HCT116 (cell line): ENCODE results near the gene CUX1. TPM values are rescaled to one million over a fixed set of nuclear protein-coding genes. Genes with fewer than 3 reads are reported as not detected.
"Not testable (repeated sequence)": the region's sequence is repeated elsewhere in the genome, so short reads cannot be mapped to it uniquely, and the experiment has no call there.

ENCODE experiments used
- ATAC-seq: fragments of 200-7000 bp; cut with Tn5 transposase; 2 replicates; pipeline ENCODE4 v1.9.1; 2020; ENCODE audit warnings: mild to moderate bottlenecking, moderate library complexity
- BruUV-seq: library from RNA; stranded (reverse); fragments of 400-500 nt; replicated peaks from 2 replicates; lab custom pipeline; 2021; lab: Mats Ljungman, UMichigan
- CTCF ChIA-PET: fragments of 300-600 bp; sonication (Branson Sonifier 250); formaldehyde crosslinking; loops from one replicate; lab custom pipeline; 2021; ENCODE audit warnings: antibody characterized with exemption; lab: Charles Lee
- POLR2A ChIA-PET: fragments of 300-600, 350-600 bp; sonication (Branson Sonifier 250); formaldehyde crosslinking; loops from one replicate; lab custom pipeline; 2021; ENCODE audit warnings: antibody characterized with exemption; lab: Charles Lee
- RAD21 ChIA-PET, 2 experiments: fragments of 300-600 bp; sonication (Branson Sonifier 250); formaldehyde crosslinking; loops; one replicate each; lab custom pipeline; 2023; ENCODE audit warnings: low total read pairs in 2 of 2; ENCODE audit not compliant: uncharacterized antibody in 2 of 2, unreplicated experiment in 2 of 2, low non-redundant PET in 1 of 2; lab: Charles Lee
- DNase-seq: peaks from one replicate; pipeline ENCODE4 v3.0.0-alpha.2; 2010; ENCODE audit warnings: low read depth, low spot score
- H2AFZ ChIP-seq: fragments of 200-600 bp; shearing (Covaris generic), sonication (generic); 2 replicates; pipeline ENCODE4 v1.6.1; 2017; ENCODE audit warnings: low read depth, mixed run types, mixed read lengths, antibody characterized with exemption, low read length; ENCODE audit not compliant: poor library complexity, severe bottlenecking
- H3K27ac ChIP-seq: 2 replicates; pipeline ENCODE4 v1.5.1; 2012; ENCODE audit warnings: low read depth, low read length
- H3K27me3 ChIP-seq: fragments of 200-600 bp; sonication (generic); 2 replicates; pipeline ENCODE4 v1.6.1; 2016; ENCODE audit warnings: mixed run types, low read length, mixed read lengths; ENCODE audit not compliant: insufficient read depth
- H3K36me3 ChIP-seq, 2 experiments: fragments of 200-500 bp in 1 of 2; fragments of 200-600 bp in 1 of 2; sonication (Bioruptor generic) in 1 of 2; sonication (generic) in 1 of 2; 2 replicates each; pipeline versions ENCODE4 v1.5.1 to v1.6.1; 2014 to 2016; ENCODE audit warnings: low read length in 2 of 2, inconsistent platforms in 1 of 2, mixed read lengths in 1 of 2, mixed run types in 1 of 2; ENCODE audit not compliant: insufficient read depth in 2 of 2, control insufficient read depth in 1 of 2
- H3K4me1 ChIP-seq, 2 experiments: fragments of 200-600 bp in 1 of 2; sonication (generic) in 1 of 2; 2 replicates each; pipeline versions ENCODE4 v1.5.1 to v1.6.1; 2012 to 2017; ENCODE audit warnings: low read length in 2 of 2, inconsistent platforms in 1 of 2, mild to moderate bottlenecking in 1 of 2, mixed read lengths in 1 of 2, mixed run types in 1 of 2, moderate library complexity in 1 of 2; ENCODE audit not compliant: insufficient read depth in 2 of 2, control insufficient read depth in 1 of 2
- H3K4me2 ChIP-seq: fragments of 200-600 bp; sonication (generic); 2 replicates; pipeline ENCODE4 v1.6.1; 2017; ENCODE audit warnings: mixed run types, low read length, mixed read lengths
- H3K4me3 ChIP-seq, 2 experiments: fragments of 200-600 bp in 1 of 2; sonication (generic) in 1 of 2; replicated peaks in 1 of 2; 2 replicates each; pipeline ENCODE4 v1.5.1; 2011 to 2016; ENCODE audit warnings: low read length in 2 of 2, control low read depth in 1 of 2, low read depth in 1 of 2, mild to moderate bottlenecking in 1 of 2, mixed read lengths in 1 of 2, mixed run types in 1 of 2
- H3K79me2 ChIP-seq: fragments of 200-600 bp; sonication (generic); 2 replicates; pipeline ENCODE4 v1.6.1; 2017; ENCODE audit warnings: mild to moderate bottlenecking, mixed run types, low read length, moderate library complexity, mixed read lengths; ENCODE audit not compliant: insufficient read depth
- H3K9ac ChIP-seq: fragments of 200-600 bp; sonication (generic); 2 replicates; pipeline ENCODE4 v1.6.1; 2016; ENCODE audit warnings: low read length, mixed read lengths
- H3K9me2 ChIP-seq: fragments of 200-600 bp; sonication (generic), shearing (Covaris generic); 2 replicates; pipeline ENCODE4 v1.6.1; 2017; ENCODE audit warnings: mixed run types, mild to moderate bottlenecking, moderate library complexity; ENCODE audit not compliant: insufficient read depth
- H3K9me3 ChIP-seq, 2 experiments: fragments of 200-500 bp in 1 of 2; fragments of 200-600 bp in 1 of 2; sonication (Bioruptor generic) in 1 of 2; sonication (generic) in 1 of 2; 2 replicates each; pipeline ENCODE4 v1.6.1; 2014 to 2017; ENCODE audit warnings: low read length in 2 of 2, mixed read lengths in 2 of 2, inconsistent platforms in 1 of 2, low read depth in 1 of 2, mild to moderate bottlenecking in 1 of 2, mixed run types in 1 of 2, moderate library complexity in 1 of 2; ENCODE audit not compliant: control insufficient read depth in 1 of 2, insufficient read depth in 1 of 2
- H4K20me1 ChIP-seq: fragments of 200-600 bp; sonication (generic), shearing (Covaris generic); 2 replicates; pipeline ENCODE4 v1.6.1; 2017; ENCODE audit warnings: mixed run types, mild to moderate bottlenecking, moderate library complexity; ENCODE audit not compliant: insufficient read depth
- CBX3 ChIP-seq: IDR thresholded peaks from 2 replicates; pipeline ENCODE4 v1.6.1; 2012; ENCODE audit warnings: low read depth
- CEBPB ChIP-seq: IDR thresholded peaks from 2 replicates; pipeline ENCODE4 v1.6.1; 2012; ENCODE audit warnings: low read depth
- EGR1 ChIP-seq: IDR thresholded peaks from 2 replicates; pipeline ENCODE4 v1.6.1; 2012; ENCODE audit warnings: low read depth
- EZH2 ChIP-seq: fragments of 200-600 bp; sonication (generic); IDR thresholded peaks from 2 replicates; pipeline ENCODE4 v1.6.1; 2017; ENCODE audit warnings: antibody characterized with exemption, mixed run types
- EZH2phosphoT487 ChIP-seq: fragments of 200-600 bp; IDR thresholded peaks from 2 replicates; pipeline ENCODE4 v1.6.1; 2018; ENCODE audit warnings: antibody characterized with exemption, borderline replicate concordance
- FOSL1 ChIP-seq: IDR thresholded peaks from 2 replicates; pipeline ENCODE4 v1.6.1; 2012; ENCODE audit warnings: low read depth
- JUND ChIP-seq: IDR thresholded peaks from 2 replicates; pipeline ENCODE4 v1.6.1; 2012
- POLR2AphosphoS5 ChIP-seq: IDR thresholded peaks from 2 replicates; pipeline ENCODE4 v1.6.1; 2011; ENCODE audit warnings: mild to moderate bottlenecking, low read depth, low read length, moderate library complexity
- ZNF274 ChIP-seq: fragments of 200-500 bp; sonication (Bioruptor generic); IDR thresholded peaks from 2 replicates; pipeline ENCODE4 v1.6.1; 2014; ENCODE audit warnings: mild to moderate bottlenecking, low read depth, low read length, inconsistent platforms
- intact Hi-C: fragments of 100-400 bp; cut with micrococcal nuclease; formaldehyde crosslinking; loops from 2 replicates; pipeline ENCODE4 v1.10.0; 2022
- total RNA-seq: library from RNA; stranded (reverse); gene quantifications from one replicate; pipeline ENCODE4 v1.2.1, GENCODE V29; 2021; ENCODE audit not compliant: unreplicated experiment

Gene CUX1
- total RNA-seq, 1 experiment from 2014 or later, result 68.9 TPM

GRCh38 chr7:102297487-102298218 lies 480.2 kb downstream of the CUX1 start:
- DNase-seq, result no peak
- ChIA-PET POLR2A (no interaction called here), RAD21 (no interaction called here), CTCF (no interaction called here)
- H3K9ac ChIP-seq, result no peak overlapping the region
- H4K20me1 ChIP-seq, result no peaks in the 10 kb centered on the region
- peaks cover 0 to 2% of the 10 kb centered on the region in 2 experiments; a peak in 1 of 4 replicates for H3K4me1 ChIP-seq
- TF ChIP-seq CBX3 (no peak), EGR1 (no peak), POLR2AphosphoS5 (no peak), EZH2phosphoT487 (no peak), JUND (no peak), FOSL1 (no peak), CEBPB (no peak), ZNF274 (no peak)
- BruUV-seq, result no TSS peak
- no peaks in the 10 kb centered on the region for H3K9me2 ChIP-seq
- ATAC-seq, result no peak
- no peak overlapping the region for H2AFZ ChIP-seq
- H3K79me2 ChIP-seq, result no peaks in the 10 kb centered on the region
- intact Hi-C loops, result no loop called here
- H3K4me2 ChIP-seq, result no peak overlapping the region
- H3K9me3 ChIP-seq, result no peaks in the 10 kb centered on the region
- H3K27ac ChIP-seq, result no peak overlapping the region
- no peak overlapping the region for H3K4me3 ChIP-seq
- no peaks in the 10 kb centered on the region for H3K36me3 ChIP-seq
- H3K27me3 ChIP-seq, result no peaks in the 10 kb centered on the region

GRCh38 chr7:102300643-102301221 lies 483.3 kb downstream of the CUX1 start:
- ATAC-seq, result no peak
- Histone ChIP-seq H4K20me1 (no peaks in the 10 kb centered on the region), H3K9me2 (no peaks in the 10 kb centered on the region), H3K79me2 (no peaks in the 10 kb centered on the region), H3K9me3 (no peaks in the 10 kb centered on the region), H3K27ac (no peak overlapping the region), H3K4me2 (no peak overlapping the region), H3K9ac (no peak overlapping the region), H3K4me1 (no peaks in the 10 kb centered on the region), H3K27me3 (no peaks in the 10 kb centered on the region), H3K36me3 (no peaks in the 10 kb centered on the region), H2AFZ (no peak overlapping the region), H3K4me3 (no peak overlapping the region)
- POLR2A ChIA-PET, result no interaction called here
- BruUV-seq, result no TSS peak
- DNase-seq, result no peak
- intact Hi-C loops, result no loop called here
- RAD21 ChIA-PET, result no interaction called here
- no peak for TF ChIP-seq EZH2
- CTCF ChIA-PET, result no interaction called here

- H3K27ac ChIP-seq, RAD21 ChIA-PET, BruUV-seq, H3K4me2 ChIP-seq, H3K9me3 ChIP-seq, ATAC-seq, DNase-seq, H3K27me3 ChIP-seq, H3K9me2 ChIP-seq, H3K36me3 ChIP-seq, H3K4me1 ChIP-seq, CTCF ChIA-PET, intact Hi-C loops, H4K20me1 ChIP-seq, H2AFZ ChIP-seq, H3K79me2 ChIP-seq, H3K4me3 ChIP-seq, H3K9ac ChIP-seq, POLR2A ChIA-PET: not testable (repeated sequence)
Observed at GRCh38 chr7:102301367-102301766, 483.9 kb downstream of the CUX1 start.
